ENCODE data around the gene NOD2.

GRCh38 chr16:50712560-50712898, 19.1 kb downstream of the NOD2 start:
- TF ChIP-seq CTCF (IDR thresholded peaks at IDR 0.05) (no peak), POLR2A (IDR thresholded peaks at IDR 0.05) (no peak)

All from upper lobe of left lung (tissue), 4 donors.